ENCODE measurements around the gene METTL2B. TPM values are rescaled to one million over a fixed set of nuclear protein-coding genes. Genes with fewer than 3 reads are reported as not detected.
"Not testable (repeated sequence)": the region's sequence is repeated elsewhere in the genome, so short reads cannot be mapped to it uniquely, and the experiment has no call there.

Gene METTL2B
- total and polyA plus RNA-seq, 7 donors: 9.6 to 23.2 (median 18.1) TPM

GRCh38 chr7:128456255-128456725 lies 20.3 kb upstream of the METTL2B start:
- peaks cover 0 to 45% (median 39%) of the 10 kb centered on the region in 4 donors for H3K4me1 ChIP-seq
- H3K27me3 ChIP-seq: no peaks in the 10 kb centered on the region
- H3K4me3 ChIP-seq: peak overlapping the region; percentile 64 to 92 (median 83)
- WGBS, 2 donors: 3 to 11% methylated on average over 5 of the region's 5 CpGs
- TF ChIP-seq POLR2AphosphoS5 (IDR thresholded peaks at IDR 0.05) (no peak), EP300 (IDR thresholded peaks at IDR 0.05) (no peak), POLR2A (IDR thresholded peaks at IDR 0.05) (no peak), CTCF (IDR thresholded peaks at IDR 0.05) (no peak)
- intact Hi-C loops (cut with DNase I): loop anchor here (2.0 kb wide), 1 partner anchor 49 kb away; no protein-coding TSS in a partner anchor
- no peaks in the 10 kb centered on the region for H3K9me3 ChIP-seq
- no peaks in the 10 kb centered on the region for H3K36me3 ChIP-seq
- DNase-seq: no peak
- peak overlapping the region; percentile 87 to 94 (median 91) for H3K27ac ChIP-seq

GRCh38 chr7:128457385-128457784 lies 19.2 kb upstream of the METTL2B start:
- H3K4me1 ChIP-seq: peaks cover 0 to 45% (median 39%) of the 10 kb centered on the region in 4 donors
- H3K27me3 ChIP-seq, DNase-seq, H3K4me3 ChIP-seq, H3K36me3 ChIP-seq, H3K9me3 ChIP-seq: not testable (repeated sequence)
- intact Hi-C loops (cut with DNase I): loop anchor here (2.0 kb wide), 1 partner anchor 51 kb away; no protein-coding TSS in a partner anchor
- WGBS, 2 donors: 81 to 86% methylated on average over 6 of the region's 6 CpGs
- peak overlapping the region in 2 of 4 donors; percentile 1 to 94 for H3K27ac ChIP-seq

- Histone ChIP-seq H3K36me3 (no peaks in the 10 kb centered on the region), H3K4me1 (peaks cover 0 to 40% (median 34%) of the 10 kb centered on the region in 4 donors), H3K27ac (peak overlapping the region in 2 of 4 donors; percentile 24 to 94), H3K9me3 (no peaks in the 10 kb centered on the region), H3K27me3 (no peaks in the 10 kb centered on the region), H3K4me3 (no peak overlapping the region)
- intact Hi-C loops (cut with DNase I): loop anchor here (1.0 to 2.0 kb wide), 2 partner anchors 32 to 60 kb away; no protein-coding TSS in a partner anchor
- DNase-seq: no peak
- TF ChIP-seq POLR2A (IDR thresholded peaks at IDR 0.05) (no peak), CTCF (IDR thresholded peaks at IDR 0.05) (no peak), EP300 (IDR thresholded peaks at IDR 0.05) (no peak), POLR2AphosphoS5 (IDR thresholded peaks at IDR 0.05) (no peak)
- WGBS, 2 donors: 19 to 53% methylated on average over 3 of the region's 3 CpGs
Measured at GRCh38 chr7:128458956-128459355, 17.6 kb upstream of the METTL2B start.

GRCh38 chr7:128459394-128459878 lies 17.1 kb upstream of the METTL2B start:
- 33 to 42% methylated on average over 5 of the region's 5 CpGs for WGBS, 2 donors
- peak; percentile 73 for DNase-seq
- TF ChIP-seq POLR2AphosphoS5 (IDR thresholded peaks at IDR 0.05): no peak
- TF ChIP-seq CTCF (IDR thresholded peaks at IDR 0.05): peak; percentile 50 to 89 (median 76)
- Histone ChIP-seq H3K9me3 (no peaks in the 10 kb centered on the region), H3K4me3 (no peak overlapping the region), H3K4me1 (peaks cover 0 to 35% (median 30%) of the 10 kb centered on the region in 4 donors), H3K27me3 (no peaks in the 10 kb centered on the region), H3K27ac (no peak overlapping the region), H3K36me3 (no peaks in the 10 kb centered on the region)
- intact Hi-C loops (cut with DNase I): loop anchor here (1.0 to 2.0 kb wide), 2 partner anchors 32 to 61 kb away; no protein-coding TSS in a partner anchor

GRCh38 chr7:128462460-128462859 lies 14.1 kb upstream of the METTL2B start:
- H3K27me3 ChIP-seq: no peaks in the 10 kb centered on the region
- intact Hi-C loops (cut with DNase I): loop anchor here (5.0 kb wide), 1 partner anchor 115 kb away; no protein-coding TSS in a partner anchor
- H3K4me3 ChIP-seq: no peak overlapping the region
- H3K27ac ChIP-seq: no peak overlapping the region
- no peaks in the 10 kb centered on the region for H3K9me3 ChIP-seq
- no peak for TF ChIP-seq POLR2A (IDR thresholded peaks at IDR 0.05)
- no peak for TF ChIP-seq EP300 (IDR thresholded peaks at IDR 0.05)
- no peak for TF ChIP-seq CTCF (IDR thresholded peaks at IDR 0.05)
- no peak for TF ChIP-seq POLR2AphosphoS5 (IDR thresholded peaks at IDR 0.05)
- H3K36me3 ChIP-seq: no peaks in the 10 kb centered on the region
- DNase-seq: no peak
- 84 to 89% methylated on average over 5 of the region's 5 CpGs for WGBS, 2 donors
- peaks cover 0 to 13% (median 4%) of the 10 kb centered on the region in 4 donors for H3K4me1 ChIP-seq

GRCh38 chr7:128463345-128463744 lies 13.2 kb upstream of the METTL2B start:
- H3K27ac ChIP-seq, H3K9me3 ChIP-seq, H3K27me3 ChIP-seq, H3K36me3 ChIP-seq, DNase-seq, H3K4me3 ChIP-seq: not testable (repeated sequence)
- peaks cover 0 to 13% (median 0%) of the 10 kb centered on the region in 4 donors for H3K4me1 ChIP-seq
- WGBS, 2 donors: 94 to 96% methylated on average over 30 of the region's 30 CpGs
- intact Hi-C loops (cut with DNase I): loop anchor here (5.0 kb wide), 1 partner anchor 116 kb away; no protein-coding TSS in a partner anchor

- intact Hi-C loops (cut with DNase I): loop anchor here (5.0 kb wide), 1 partner anchor 117 kb away; no protein-coding TSS in a partner anchor
Measured at GRCh38 chr7:128463933-128464332, 12.6 kb upstream of the METTL2B start.

GRCh38 chr7:128466871-128467270 lies 9.7 kb upstream of the METTL2B start:
- H3K27ac ChIP-seq; DNase-seq; H3K4me3 ChIP-seq; H3K4me1 ChIP-seq; H3K27me3 ChIP-seq; H3K36me3 ChIP-seq; intact Hi-C loops (cut with DNase I); H3K9me3 ChIP-seq: not testable (repeated sequence)

More at GRCh38 chr7:128463933-128464332, 12.6 kb upstream of the METTL2B start:
- not testable (repeated sequence) for H3K9me3 ChIP-seq, H3K27me3 ChIP-seq, DNase-seq, H3K36me3 ChIP-seq, H3K4me3 ChIP-seq, H3K27ac ChIP-seq, H3K4me1 ChIP-seq
- 60 to 84% methylated on average over 7 of the region's 8 CpGs for WGBS, 2 donors
